Tibial nerve (tissue), 4 donors: ENCODE data around the gene ITGA11. TPM values are rescaled to one million over a fixed set of nuclear protein-coding genes. Genes with fewer than 3 reads are reported as not detected.

Experiments used
- DNase-seq, 2 donors: peaks; one replicate each; pipeline ENCODE4 v3.0.0-alpha.2; 2019; ENCODE audit warnings: low spot score in 2 of 2
- H3K27ac ChIP-seq, 4 donors: fragments of 200-600 bp; sonication (generic) in 3 of 4; one replicate each; pipeline ENCODE4 v1.5.1; 2017 to 2019; ENCODE audit warnings: mild to moderate bottlenecking in 1 of 4
- H3K27me3 ChIP-seq, 2 donors: fragments of 200-600 bp; sonication (generic) in 1 of 2; one replicate each; pipeline versions ENCODE4 v1.5.1 to v1.6.0; 2017 to 2019
- H3K36me3 ChIP-seq, 3 donors: fragments of 200-600 bp; sonication (generic); one replicate each; pipeline ENCODE4 v1.5.1; 2018 to 2019
- H3K4me1 ChIP-seq, 4 donors: fragments of 200-600 bp; sonication (generic) in 3 of 4; one replicate each; pipeline ENCODE4 v1.5.1; 2017 to 2019
- H3K4me3 ChIP-seq, 4 donors: fragments of 200-600 bp; sonication (generic) in 3 of 4; one replicate each; pipeline ENCODE4 v1.5.1; 2017 to 2019; ENCODE audit warnings: mild to moderate bottlenecking in 1 of 4, moderate library complexity in 1 of 4
- H3K9me3 ChIP-seq, 4 donors: fragments of 200-600 bp; sonication (generic) in 3 of 4; one replicate each; pipeline ENCODE4 v1.5.1; 2017 to 2019
- CTCF ChIP-seq, 5 experiments: fragments of 200-600 bp in 3 of 5; fragments of 450-650 bp in 2 of 5; sonication (generic) in 3 of 5; IDR thresholded peaks; one replicate each; pipeline ENCODE4 v1.5.1; 2016 to 2019; ENCODE audit warnings: antibody characterized with exemption in 5 of 5, mild to moderate bottlenecking in 3 of 5, moderate library complexity in 2 of 5
- EP300 ChIP-seq, 2 donors: sonication (generic); formaldehyde crosslinking; IDR thresholded peaks; one replicate each; pipeline ENCODE4 v1.6.1; 2017; ENCODE audit warnings: antibody characterized with exemption in 2 of 2, mild to moderate bottlenecking in 1 of 2
- POLR2A ChIP-seq, 2 donors: fragments of 450-650 bp; IDR thresholded peaks; one replicate each; pipeline ENCODE4 v1.6.1; 2017; ENCODE audit warnings: antibody characterized with exemption in 2 of 2, mild to moderate bottlenecking in 2 of 2, moderate library complexity in 2 of 2
- WGBS, 2 donors: methylation state at CpG; one replicate each; pipeline ENCODE4 v1.1.5; 2018; 5-methylcytosine and 5-hydroxymethylcytosine counted together
- total RNA-seq, 4 donors: library from RNA; depleted of rRNA; stranded (reverse); fragments of >200 nt; gene quantifications; one replicate each; pipeline ENCODE4 v1.1.0, GENCODE V29; 2016

ITGA11 gene
- total RNA-seq, 4 donors from 2014 or later = 2.7 to 12.1 (median 6.9) TPM

DNA sequence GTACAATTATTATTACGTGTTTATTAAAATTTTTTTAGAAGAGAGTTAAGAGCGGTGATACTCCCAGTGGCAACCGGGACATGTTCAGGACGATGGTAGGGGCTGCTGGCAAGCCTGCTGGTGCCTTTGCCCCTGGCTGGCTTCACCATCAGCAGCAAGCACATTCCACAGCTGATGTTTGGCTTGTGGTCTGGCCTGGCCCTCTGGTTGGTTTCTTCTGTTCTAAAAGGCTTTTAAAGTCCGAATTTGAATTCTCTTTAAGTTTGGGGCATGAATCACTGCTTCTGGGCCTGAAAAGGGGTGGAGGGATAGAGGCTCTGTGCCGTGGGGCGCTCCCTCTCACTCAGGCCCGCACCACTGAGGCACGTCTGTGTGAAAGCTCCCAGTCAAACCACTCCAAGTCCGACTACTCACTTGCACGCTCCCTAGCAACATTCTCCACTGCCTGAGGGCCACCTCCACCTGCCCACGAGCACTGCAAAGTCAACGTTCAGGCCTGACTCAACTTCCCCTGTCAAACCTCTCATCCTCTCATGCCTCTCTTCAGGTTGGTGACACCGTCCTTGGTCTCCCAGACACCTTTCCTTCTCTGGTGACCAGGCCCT, 10.1 kb downstream of the ITGA11 start:
- DNase-seq = no peak

DNA sequence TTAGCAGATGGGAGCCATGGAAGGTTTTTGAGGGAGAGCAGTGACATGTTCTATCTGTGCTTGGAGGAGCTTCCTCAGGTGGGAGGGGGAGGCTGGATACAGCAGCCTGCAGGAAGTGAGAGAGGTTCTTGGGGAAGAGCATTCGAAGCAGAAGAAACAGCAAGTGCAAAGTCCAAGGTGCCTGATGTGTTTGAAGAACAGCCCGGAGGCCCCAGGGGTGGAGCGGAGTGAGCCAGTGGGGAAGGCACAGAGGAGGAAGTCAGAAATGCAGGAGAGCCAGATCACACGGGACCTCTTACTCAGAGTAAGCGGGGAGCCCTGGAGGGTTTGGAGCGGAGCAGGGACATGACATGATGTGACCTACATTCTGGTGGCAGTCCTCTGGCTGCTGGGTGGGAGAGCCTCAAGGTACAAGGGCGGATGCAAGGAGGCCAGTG, 10.8 kb downstream of the ITGA11 start:
- no peak for DNase-seq
- Histone ChIP-seq H3K4me1 (peaks cover 0 to 34% (median 5%) of the 10 kb centered on the region in 4 donors), H3K9me3 (no peaks in the 10 kb centered on the region), H3K27me3 (no peaks in the 10 kb centered on the region), H3K27ac (peak overlapping the region in 2 of 4 donors; percentile 7 to 43), H3K4me3 (no peak overlapping the region), H3K36me3 (no peaks in the 10 kb centered on the region)
- 68 to 80% methylated on average over 7 of the region's 7 CpGs for WGBS, 2 donors
- TF ChIP-seq POLR2A (IDR thresholded peaks at IDR 0.05) (no peak), CTCF (IDR thresholded peaks at IDR 0.05) (no peak)

More for the DNA sequence above, 10.1 kb downstream of the ITGA11 start:
- peak overlapping the region in 2 of 4 donors; percentile 7 to 43 for H3K27ac ChIP-seq
- 77 to 79% methylated on average over 14 of the region's 14 CpGs for WGBS, 2 donors
- peaks cover 0 to 34% (median 5%) of the 10 kb centered on the region in 4 donors for H3K4me1 ChIP-seq
- H3K4me3 ChIP-seq = no peak overlapping the region
- TF ChIP-seq CTCF (IDR thresholded peaks at IDR 0.05) = no peak
- TF ChIP-seq EP300 (IDR thresholded peaks at IDR 0.05) = no peak
- no peak for TF ChIP-seq POLR2A (IDR thresholded peaks at IDR 0.05)
- no peaks in the 10 kb centered on the region for H3K27me3 ChIP-seq
- no peaks in the 10 kb centered on the region for H3K9me3 ChIP-seq
- no peaks in the 10 kb centered on the region for H3K36me3 ChIP-seq

DNA sequence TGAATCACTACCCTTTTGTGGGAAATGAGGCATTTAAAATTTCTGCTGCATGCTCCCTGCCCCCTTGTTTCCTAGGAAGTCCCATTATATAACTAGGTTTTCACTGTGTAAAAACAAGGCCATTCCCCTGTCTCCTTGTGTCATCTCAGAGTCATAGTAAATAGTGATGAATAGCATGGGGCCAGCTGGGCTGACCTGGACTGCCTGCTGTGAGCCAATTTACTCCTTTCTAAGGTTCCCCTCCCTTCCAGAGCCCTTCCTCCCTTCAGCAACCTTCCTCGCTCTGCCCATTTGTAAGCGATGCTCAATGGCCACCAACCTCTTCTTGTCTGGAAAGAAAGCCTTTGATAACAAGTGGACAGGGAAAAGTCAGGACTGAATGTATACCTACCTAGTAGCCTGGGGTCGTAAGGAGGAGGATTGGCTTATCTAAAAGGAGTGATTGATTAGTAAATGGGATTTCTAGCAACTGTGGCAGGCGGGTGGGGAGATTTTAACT, 11.7 kb downstream of the ITGA11 start:
- 83 to 89% methylated on average over 4 of the region's 4 CpGs for WGBS, 2 donors
- H3K4me1 ChIP-seq = peaks cover 0 to 34% (median 5%) of the 10 kb centered on the region in 4 donors
- no peaks in the 10 kb centered on the region for H3K9me3 ChIP-seq
- H3K27ac ChIP-seq = peak overlapping the region in 1 of 4 donors; percentile 7
- H3K36me3 ChIP-seq = no peaks in the 10 kb centered on the region
- no peaks in the 10 kb centered on the region for H3K27me3 ChIP-seq
- TF ChIP-seq CTCF (IDR thresholded peaks at IDR 0.05) (no peak), POLR2A (IDR thresholded peaks at IDR 0.05) (no peak), EP300 (IDR thresholded peaks at IDR 0.05) (no peak)
- DNase-seq = no peak
- no peak overlapping the region for H3K4me3 ChIP-seq

GRCh38 chr15:68419301-68420175, 12.4 kb downstream of the ITGA11 start:
- H3K27me3 ChIP-seq = no peaks in the 10 kb centered on the region
- 62 to 68% methylated on average over 5 of the region's 5 CpGs for WGBS, 2 donors
- H3K9me3 ChIP-seq = no peaks in the 10 kb centered on the region
- no peaks in the 10 kb centered on the region for H3K36me3 ChIP-seq
- H3K4me1 ChIP-seq = peaks cover 0 to 34% (median 5%) of the 10 kb centered on the region in 4 donors
- H3K4me3 ChIP-seq = no peak overlapping the region
- peak overlapping the region in 1 of 4 donors; percentile 7 for H3K27ac ChIP-seq
- TF ChIP-seq POLR2A (IDR thresholded peaks at IDR 0.05) = no peak
- TF ChIP-seq EP300 (IDR thresholded peaks at IDR 0.05) = no peak
- TF ChIP-seq CTCF (IDR thresholded peaks at IDR 0.05) = no peak
- DNase-seq = no peak
